Ishikawa (cell line): ENCODE measurements around the gene LCNL1.

Experiments used
- CEBPB ChIP-seq: IDR thresholded peaks from 2 replicates; pipeline ENCODE4 v1.6.1; 2012
- EP300 ChIP-seq: IDR thresholded peaks from 2 replicates; pipeline ENCODE4 v1.6.1; 2012; ENCODE audit warnings: borderline replicate concordance
- FOXM1 ChIP-seq: IDR thresholded peaks from 2 replicates; pipeline ENCODE4 v1.6.1; 2012; ENCODE audit warnings: low read depth, borderline replicate concordance
- MAX ChIP-seq: IDR thresholded peaks from 2 replicates; pipeline ENCODE4 v1.6.1; 2012
- REST ChIP-seq: IDR thresholded peaks from 2 replicates; pipeline ENCODE4 v1.6.1; 2012; ENCODE audit warnings: low read depth, mild to moderate bottlenecking
- TEAD4 ChIP-seq: IDR thresholded peaks from 2 replicates; pipeline ENCODE4 v1.6.1; 2012
- YY1 ChIP-seq: IDR thresholded peaks from 2 replicates; pipeline ENCODE4 v1.6.1; 2012; ENCODE audit warnings: low read depth
- ZBTB7A ChIP-seq: IDR thresholded peaks from 2 replicates; pipeline ENCODE4 v1.6.1; 2012; ENCODE audit warnings: low read depth

DNA sequence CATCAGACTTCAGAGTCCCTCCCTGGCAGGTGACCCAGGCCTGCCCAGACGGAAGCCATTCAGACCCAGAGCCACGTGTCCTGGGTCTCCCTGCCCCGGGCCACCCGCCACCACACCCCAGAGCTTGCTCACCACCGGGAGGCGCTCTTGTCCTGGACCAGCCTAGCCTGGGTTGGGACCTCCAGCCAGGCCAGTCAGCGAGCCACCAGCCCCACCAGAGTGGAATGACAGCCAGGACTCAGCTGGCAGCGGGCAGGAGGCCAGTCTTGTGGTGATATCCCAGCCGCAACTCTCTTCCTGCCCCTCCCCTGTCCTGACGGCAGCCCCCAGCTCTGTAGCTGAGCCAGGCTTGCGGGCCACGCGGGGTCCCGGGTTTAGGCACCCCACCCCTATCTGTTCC is 7.1 kb upstream of the LCNL1 start:
- TF ChIP-seq EP300 (no peak), CEBPB (no peak), REST (no peak), MAX (no peak), FOXM1 (no peak), ZBTB7A (no peak), TEAD4 (no peak), YY1 (no peak)
